Measurements from ENCODE around the gene INPP5A.

GRCh38 chr10:132557696-132558515 is 20.3 kb downstream of the INPP5A start:
- TF ChIP-seq CTCF (conservative IDR thresholded peaks at IDR 0.05; ENCODE audit: low read depth, low read length) (no peak), EZH2 (IDR thresholded peaks at IDR 0.05; ENCODE audit: low read length, unreplicated experiment) (no peak)

Measured in PC-3 (cell line).